ENCODE measurements around the gene XIRP1. TPM values are rescaled to one million over a fixed set of nuclear protein-coding genes. Genes with fewer than 3 reads are reported as not detected.

Gene XIRP1
- total and polyA plus RNA-seq, 4 donors = 0.01 TPM; not detected in 3

DNA sequence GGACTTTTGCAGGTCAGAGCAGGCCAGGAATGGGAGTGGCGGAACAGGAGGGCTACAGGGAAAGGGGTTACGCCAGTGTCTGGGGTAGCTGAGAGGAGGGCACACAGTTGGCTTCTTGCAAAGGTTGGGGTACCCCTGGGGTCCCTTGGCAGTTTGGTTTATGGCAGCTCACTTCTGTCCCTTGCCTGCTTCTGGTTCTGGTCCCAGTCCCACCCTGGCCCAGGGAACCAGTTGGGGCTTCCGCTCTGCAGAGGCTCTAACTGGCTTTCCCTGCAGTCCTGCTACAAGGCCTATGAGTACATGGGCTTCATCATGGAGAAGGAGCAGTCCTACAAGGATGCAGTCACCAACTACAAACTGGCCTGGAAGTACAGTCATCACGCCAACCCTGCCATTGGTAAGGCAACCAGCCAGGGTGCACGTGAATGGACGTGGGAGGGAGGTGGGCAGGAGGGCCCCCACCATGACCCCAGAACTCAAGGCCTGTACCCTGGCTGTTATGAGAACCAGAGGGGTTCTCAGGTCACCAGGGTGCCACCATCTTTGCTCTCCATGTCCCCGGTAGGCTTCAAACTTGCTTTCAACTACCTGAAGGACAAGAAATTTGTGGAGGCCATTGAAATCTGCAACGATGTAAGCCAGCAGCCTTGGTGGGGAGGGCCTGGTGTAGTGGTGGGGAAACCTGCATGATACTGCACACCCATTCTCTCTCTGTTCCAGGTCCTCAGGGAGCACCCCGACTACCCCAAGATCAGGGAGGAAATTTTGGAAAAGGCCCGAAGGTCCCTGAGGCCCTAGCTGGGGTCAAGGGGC, 54.2 kb downstream of the XIRP1 start (continued):
- TF ChIP-seq, protein P1, sequence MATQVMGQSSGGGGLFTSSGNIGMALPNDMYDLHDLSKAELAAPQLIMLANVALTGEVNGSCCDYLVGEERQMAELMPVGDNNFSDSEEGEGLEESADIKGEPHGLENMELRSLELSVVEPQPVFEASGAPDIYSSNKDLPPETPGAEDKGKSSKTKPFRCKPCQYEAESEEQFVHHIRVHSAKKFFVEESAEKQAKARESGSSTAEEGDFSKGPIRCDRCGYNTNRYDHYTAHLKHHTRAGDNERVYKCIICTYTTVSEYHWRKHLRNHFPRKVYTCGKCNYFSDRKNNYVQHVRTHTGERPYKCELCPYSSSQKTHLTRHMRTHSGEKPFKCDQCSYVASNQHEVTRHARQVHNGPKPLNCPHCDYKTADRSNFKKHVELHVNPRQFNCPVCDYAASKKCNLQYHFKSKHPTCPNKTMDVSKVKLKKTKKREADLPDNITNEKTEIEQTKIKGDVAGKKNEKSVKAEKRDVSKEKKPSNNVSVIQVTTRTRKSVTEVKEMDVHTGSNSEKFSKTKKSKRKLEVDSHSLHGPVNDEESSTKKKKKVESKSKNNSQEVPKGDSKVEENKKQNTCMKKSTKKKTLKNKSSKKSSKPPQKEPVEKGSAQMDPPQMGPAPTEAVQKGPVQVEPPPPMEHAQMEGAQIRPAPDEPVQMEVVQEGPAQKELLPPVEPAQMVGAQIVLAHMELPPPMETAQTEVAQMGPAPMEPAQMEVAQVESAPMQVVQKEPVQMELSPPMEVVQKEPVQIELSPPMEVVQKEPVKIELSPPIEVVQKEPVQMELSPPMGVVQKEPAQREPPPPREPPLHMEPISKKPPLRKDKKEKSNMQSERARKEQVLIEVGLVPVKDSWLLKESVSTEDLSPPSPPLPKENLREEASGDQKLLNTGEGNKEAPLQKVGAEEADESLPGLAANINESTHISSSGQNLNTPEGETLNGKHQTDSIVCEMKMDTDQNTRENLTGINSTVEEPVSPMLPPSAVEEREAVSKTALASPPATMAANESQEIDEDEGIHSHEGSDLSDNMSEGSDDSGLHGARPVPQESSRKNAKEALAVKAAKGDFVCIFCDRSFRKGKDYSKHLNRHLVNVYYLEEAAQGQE (IDR thresholded peaks at IDR 0.05) = no peak

DNA sequence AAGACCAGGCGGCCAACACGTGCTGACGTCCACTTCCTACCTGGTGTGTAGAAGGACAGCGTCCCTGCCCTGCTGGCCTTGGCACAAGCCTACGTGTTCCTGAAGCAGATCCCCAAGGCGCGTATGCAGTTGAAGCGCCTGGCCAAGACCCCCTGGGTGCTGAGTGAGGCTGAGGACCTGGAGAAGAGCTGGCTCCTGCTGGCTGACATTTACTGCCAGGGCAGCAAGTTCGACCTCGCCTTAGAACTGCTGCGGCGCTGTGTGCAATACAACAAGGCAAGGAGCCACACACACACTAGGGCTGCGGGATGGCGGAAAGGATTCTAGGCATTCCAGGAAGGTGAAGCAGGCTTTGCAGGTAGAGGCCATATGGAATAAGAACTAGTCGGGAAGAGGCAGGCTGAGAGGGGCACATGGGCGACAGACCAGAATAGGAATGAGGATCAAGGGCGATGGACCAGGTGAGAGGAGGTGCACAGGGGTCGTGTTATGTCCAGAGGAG, 54.9 kb downstream of the XIRP1 start:
- Histone ChIP-seq H3K36me3 (ENCODE audit: control insufficient read depth in 4 of 4, insufficient read depth in 3 of 4, low read depth in 1 of 4, low read length in 3 of 4) (peaks cover 3 to 20% (median 13%) of the 10 kb centered on the region in 4 donors), H3K9me3 (ENCODE audit: control insufficient read depth in 4 of 4, low read length in 3 of 4) (no peaks in the 10 kb centered on the region), H3K4me3 (ENCODE audit: low read depth in 1 of 3, low read length in 3 of 3) (no peak overlapping the region), H3K27ac (ENCODE audit: low read depth in 1 of 2, low read length in 2 of 2) (no peak overlapping the region), H3K9ac (ENCODE audit: low read depth in 1 of 2, low read length in 2 of 2) (no peak overlapping the region), H3K27me3 (ENCODE audit: control insufficient read depth in 4 of 4, insufficient read depth in 4 of 4, low read length in 3 of 4) (no peaks in the 10 kb centered on the region), H3K4me1 (ENCODE audit: control insufficient read depth in 4 of 4, insufficient read depth in 4 of 4, low read length in 3 of 4) (peaks cover 3 to 13% (median 7%) of the 10 kb centered on the region in 4 donors)
- TF ChIP-seq TAF1 (conservative IDR thresholded peaks at IDR 0.05) = no peak
- TF ChIP-seq JUND (IDR thresholded peaks at IDR 0.05) = no peak
- TF ChIP-seq, protein P2, sequence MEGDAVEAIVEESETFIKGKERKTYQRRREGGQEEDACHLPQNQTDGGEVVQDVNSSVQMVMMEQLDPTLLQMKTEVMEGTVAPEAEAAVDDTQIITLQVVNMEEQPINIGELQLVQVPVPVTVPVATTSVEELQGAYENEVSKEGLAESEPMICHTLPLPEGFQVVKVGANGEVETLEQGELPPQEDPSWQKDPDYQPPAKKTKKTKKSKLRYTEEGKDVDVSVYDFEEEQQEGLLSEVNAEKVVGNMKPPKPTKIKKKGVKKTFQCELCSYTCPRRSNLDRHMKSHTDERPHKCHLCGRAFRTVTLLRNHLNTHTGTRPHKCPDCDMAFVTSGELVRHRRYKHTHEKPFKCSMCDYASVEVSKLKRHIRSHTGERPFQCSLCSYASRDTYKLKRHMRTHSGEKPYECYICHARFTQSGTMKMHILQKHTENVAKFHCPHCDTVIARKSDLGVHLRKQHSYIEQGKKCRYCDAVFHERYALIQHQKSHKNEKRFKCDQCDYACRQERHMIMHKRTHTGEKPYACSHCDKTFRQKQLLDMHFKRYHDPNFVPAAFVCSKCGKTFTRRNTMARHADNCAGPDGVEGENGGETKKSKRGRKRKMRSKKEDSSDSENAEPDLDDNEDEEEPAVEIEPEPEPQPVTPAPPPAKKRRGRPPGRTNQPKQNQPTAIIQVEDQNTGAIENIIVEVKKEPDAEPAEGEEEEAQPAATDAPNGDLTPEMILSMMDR (IDR thresholded peaks at IDR 0.05; ENCODE audit: low read depth, low read length, missing input control) = no peak
- TF ChIP-seq, protein P3, sequence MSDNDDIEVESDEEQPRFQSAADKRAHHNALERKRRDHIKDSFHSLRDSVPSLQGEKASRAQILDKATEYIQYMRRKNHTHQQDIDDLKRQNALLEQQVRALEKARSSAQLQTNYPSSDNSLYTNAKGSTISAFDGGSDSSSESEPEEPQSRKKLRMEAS (IDR thresholded peaks at IDR 0.05) = no peak
- TF ChIP-seq FOXA2 (IDR thresholded peaks at IDR 0.05) = no peak
- TF ChIP-seq RAD21 (IDR thresholded peaks at IDR 0.05) = no peak
- WGBS = 96% methylated on average over 18 of the region's 18 CpGs
- DNase-seq (ENCODE audit: low spot score) = no peak

DNA sequence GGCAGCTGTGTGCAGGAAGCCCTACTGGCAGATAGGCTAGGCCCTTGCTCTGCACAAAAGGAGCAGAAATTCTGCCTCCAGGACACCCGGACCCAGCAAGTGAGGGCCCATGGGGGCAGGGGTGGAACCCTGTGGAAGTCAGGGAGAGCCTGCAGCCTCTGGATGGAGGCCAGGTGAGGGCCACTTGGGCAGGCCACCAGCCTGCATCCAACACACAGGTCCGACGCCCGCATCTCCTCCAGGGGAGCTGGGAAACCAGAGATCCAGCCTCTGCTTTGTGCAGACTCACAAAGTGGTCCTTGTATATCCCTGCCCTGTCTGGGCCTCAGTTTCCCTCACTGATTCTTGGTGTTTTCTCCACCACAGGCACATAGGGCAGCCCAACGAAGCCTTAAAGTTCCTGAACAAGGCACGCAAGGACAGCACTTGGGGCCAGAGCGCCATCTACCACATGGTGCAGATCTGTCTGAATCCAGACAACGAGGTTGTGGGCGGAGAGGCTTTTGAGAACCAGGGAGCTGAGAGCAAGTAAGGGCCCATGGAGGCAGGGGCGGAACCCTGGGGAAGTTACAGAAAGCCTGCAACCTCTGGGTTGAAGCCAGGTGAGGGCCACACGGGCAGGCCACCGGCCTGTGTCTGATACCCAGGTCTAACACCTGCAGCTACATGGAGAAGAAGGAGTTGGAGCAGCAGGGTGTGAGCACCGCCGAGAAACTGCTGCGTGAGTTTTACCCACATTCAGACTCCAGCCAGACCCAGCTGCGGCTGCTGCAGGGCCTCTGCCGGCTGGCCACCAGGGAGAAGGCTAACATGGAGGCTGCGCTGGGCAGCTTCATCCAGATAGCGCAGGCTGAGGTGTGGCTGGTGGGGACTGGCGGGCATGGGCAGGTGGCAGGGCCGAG, 55.6 kb downstream of the XIRP1 start:
- DNase-seq (ENCODE audit: low spot score) = no peak
- TF ChIP-seq, protein P1 (IDR thresholded peaks at IDR 0.05) = no peak
- TF ChIP-seq SP1 (IDR thresholded peaks at IDR 0.05) = no peak
- no peak overlapping the region for H3K4me3 ChIP-seq (ENCODE audit: low read depth in 1 of 3, low read length in 3 of 3)
- H3K36me3 ChIP-seq (ENCODE audit: control insufficient read depth in 4 of 4, insufficient read depth in 3 of 4, low read depth in 1 of 4, low read length in 3 of 4) = peaks cover 3 to 14% (median 7%) of the 10 kb centered on the region in 4 donors
- WGBS = 91% methylated on average over 21 of the region's 21 CpGs
- H3K9me3 ChIP-seq (ENCODE audit: control insufficient read depth in 4 of 4, low read length in 3 of 4) = no peaks in the 10 kb centered on the region
- no peak overlapping the region for H3K27ac ChIP-seq (ENCODE audit: low read depth in 1 of 2, low read length in 2 of 2)
- H3K27me3 ChIP-seq (ENCODE audit: control insufficient read depth in 4 of 4, insufficient read depth in 4 of 4, low read length in 3 of 4) = no peaks in the 10 kb centered on the region
- peaks cover 0 to 6% (median under 1%) of the 10 kb centered on the region in 4 donors for H3K4me1 ChIP-seq (ENCODE audit: control insufficient read depth in 4 of 4, insufficient read depth in 4 of 4, low read length in 3 of 4)
- no peak overlapping the region for H3K9ac ChIP-seq (ENCODE audit: low read depth in 1 of 2, low read length in 2 of 2)
